GM23338 (cell line): Measurements from ENCODE around the gene TNFRSF12A. TPM values are rescaled to one million over a fixed set of nuclear protein-coding genes. Genes with fewer than 3 reads are reported as not detected.

ENCODE experiments used
- CREB1 ChIP-seq: fragments of 250-450 bp; sonication (Bioruptor Pico); IDR thresholded peaks from 2 replicates; pipeline ENCODE4 v1.5.0; 2020; ENCODE audit warnings: low read depth, mild to moderate bottlenecking, moderate library complexity
- EZH2 ChIP-seq: fragments of 200-600 bp; sonication (generic); IDR thresholded peaks from one replicate; pipeline ENCODE4 v1.8.0; 2017; ENCODE audit warnings: antibody characterized with exemption, mild to moderate bottlenecking, low read depth; ENCODE audit not compliant: unreplicated experiment
- polyA plus RNA-seq: library from polyadenylated mRNA; unstranded; fragments of >200 nt; fragmentation: Nextera tagmentation; extraction: Ambion mirVana; gene quantifications from 2 replicates; pipeline ENCODE4 v1.2.1, GENCODE V29; 2016
- total RNA-seq: library from RNA; depleted of rRNA; stranded (reverse); fragments of >200 nt; shearing (Covaris generic); gene quantifications from 2 replicates; pipeline ENCODE4 v1.2.3, GENCODE V29; 2014
- TF ChIP-seq, protein P1 (sequence below): IDR thresholded peaks from one replicate; pipeline ENCODE4 v1.6.1; 2018; ENCODE audit warnings: antibody characterized with exemption; ENCODE audit not compliant: unreplicated experiment
- TF ChIP-seq, protein P2 (sequence below): fragments of 250-450 bp; sonication (Bioruptor Pico); IDR thresholded peaks from 2 replicates; pipeline ENCODE4 v1.5.0; 2020; ENCODE audit warnings: mild to moderate bottlenecking, moderate library complexity

TNFRSF12A gene
- total and polyA plus RNA-seq, 2 experiments from 2014 or later = 78.0 to 152 TPM

DNA sequence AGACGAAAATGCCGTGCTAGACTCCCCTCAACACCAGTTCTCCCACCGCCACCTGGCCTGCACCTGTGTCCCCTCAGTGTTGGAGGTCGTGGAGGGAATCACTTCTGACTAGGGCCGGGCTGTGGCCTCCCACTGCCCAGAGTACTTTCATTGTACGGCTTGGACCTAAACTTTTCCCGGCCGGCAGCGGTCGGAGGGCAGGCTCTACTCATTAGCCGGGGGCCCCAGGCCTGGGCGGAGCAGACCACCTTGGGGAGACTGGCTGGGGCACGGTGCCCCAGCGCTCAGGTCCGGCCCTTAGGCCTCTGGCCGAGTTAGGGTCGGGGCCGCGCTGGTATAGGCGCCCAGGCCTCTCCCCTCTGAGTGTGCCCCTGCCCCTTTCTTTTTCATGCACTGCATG, 2.8 kb upstream of the TNFRSF12A start (continued):
- TF ChIP-seq, protein P1, sequence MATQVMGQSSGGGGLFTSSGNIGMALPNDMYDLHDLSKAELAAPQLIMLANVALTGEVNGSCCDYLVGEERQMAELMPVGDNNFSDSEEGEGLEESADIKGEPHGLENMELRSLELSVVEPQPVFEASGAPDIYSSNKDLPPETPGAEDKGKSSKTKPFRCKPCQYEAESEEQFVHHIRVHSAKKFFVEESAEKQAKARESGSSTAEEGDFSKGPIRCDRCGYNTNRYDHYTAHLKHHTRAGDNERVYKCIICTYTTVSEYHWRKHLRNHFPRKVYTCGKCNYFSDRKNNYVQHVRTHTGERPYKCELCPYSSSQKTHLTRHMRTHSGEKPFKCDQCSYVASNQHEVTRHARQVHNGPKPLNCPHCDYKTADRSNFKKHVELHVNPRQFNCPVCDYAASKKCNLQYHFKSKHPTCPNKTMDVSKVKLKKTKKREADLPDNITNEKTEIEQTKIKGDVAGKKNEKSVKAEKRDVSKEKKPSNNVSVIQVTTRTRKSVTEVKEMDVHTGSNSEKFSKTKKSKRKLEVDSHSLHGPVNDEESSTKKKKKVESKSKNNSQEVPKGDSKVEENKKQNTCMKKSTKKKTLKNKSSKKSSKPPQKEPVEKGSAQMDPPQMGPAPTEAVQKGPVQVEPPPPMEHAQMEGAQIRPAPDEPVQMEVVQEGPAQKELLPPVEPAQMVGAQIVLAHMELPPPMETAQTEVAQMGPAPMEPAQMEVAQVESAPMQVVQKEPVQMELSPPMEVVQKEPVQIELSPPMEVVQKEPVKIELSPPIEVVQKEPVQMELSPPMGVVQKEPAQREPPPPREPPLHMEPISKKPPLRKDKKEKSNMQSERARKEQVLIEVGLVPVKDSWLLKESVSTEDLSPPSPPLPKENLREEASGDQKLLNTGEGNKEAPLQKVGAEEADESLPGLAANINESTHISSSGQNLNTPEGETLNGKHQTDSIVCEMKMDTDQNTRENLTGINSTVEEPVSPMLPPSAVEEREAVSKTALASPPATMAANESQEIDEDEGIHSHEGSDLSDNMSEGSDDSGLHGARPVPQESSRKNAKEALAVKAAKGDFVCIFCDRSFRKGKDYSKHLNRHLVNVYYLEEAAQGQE = no peak
- TF ChIP-seq EZH2 (no peak), CREB1 (CRISPR knock-in tag) (no peak)
- TF ChIP-seq, protein P2, sequence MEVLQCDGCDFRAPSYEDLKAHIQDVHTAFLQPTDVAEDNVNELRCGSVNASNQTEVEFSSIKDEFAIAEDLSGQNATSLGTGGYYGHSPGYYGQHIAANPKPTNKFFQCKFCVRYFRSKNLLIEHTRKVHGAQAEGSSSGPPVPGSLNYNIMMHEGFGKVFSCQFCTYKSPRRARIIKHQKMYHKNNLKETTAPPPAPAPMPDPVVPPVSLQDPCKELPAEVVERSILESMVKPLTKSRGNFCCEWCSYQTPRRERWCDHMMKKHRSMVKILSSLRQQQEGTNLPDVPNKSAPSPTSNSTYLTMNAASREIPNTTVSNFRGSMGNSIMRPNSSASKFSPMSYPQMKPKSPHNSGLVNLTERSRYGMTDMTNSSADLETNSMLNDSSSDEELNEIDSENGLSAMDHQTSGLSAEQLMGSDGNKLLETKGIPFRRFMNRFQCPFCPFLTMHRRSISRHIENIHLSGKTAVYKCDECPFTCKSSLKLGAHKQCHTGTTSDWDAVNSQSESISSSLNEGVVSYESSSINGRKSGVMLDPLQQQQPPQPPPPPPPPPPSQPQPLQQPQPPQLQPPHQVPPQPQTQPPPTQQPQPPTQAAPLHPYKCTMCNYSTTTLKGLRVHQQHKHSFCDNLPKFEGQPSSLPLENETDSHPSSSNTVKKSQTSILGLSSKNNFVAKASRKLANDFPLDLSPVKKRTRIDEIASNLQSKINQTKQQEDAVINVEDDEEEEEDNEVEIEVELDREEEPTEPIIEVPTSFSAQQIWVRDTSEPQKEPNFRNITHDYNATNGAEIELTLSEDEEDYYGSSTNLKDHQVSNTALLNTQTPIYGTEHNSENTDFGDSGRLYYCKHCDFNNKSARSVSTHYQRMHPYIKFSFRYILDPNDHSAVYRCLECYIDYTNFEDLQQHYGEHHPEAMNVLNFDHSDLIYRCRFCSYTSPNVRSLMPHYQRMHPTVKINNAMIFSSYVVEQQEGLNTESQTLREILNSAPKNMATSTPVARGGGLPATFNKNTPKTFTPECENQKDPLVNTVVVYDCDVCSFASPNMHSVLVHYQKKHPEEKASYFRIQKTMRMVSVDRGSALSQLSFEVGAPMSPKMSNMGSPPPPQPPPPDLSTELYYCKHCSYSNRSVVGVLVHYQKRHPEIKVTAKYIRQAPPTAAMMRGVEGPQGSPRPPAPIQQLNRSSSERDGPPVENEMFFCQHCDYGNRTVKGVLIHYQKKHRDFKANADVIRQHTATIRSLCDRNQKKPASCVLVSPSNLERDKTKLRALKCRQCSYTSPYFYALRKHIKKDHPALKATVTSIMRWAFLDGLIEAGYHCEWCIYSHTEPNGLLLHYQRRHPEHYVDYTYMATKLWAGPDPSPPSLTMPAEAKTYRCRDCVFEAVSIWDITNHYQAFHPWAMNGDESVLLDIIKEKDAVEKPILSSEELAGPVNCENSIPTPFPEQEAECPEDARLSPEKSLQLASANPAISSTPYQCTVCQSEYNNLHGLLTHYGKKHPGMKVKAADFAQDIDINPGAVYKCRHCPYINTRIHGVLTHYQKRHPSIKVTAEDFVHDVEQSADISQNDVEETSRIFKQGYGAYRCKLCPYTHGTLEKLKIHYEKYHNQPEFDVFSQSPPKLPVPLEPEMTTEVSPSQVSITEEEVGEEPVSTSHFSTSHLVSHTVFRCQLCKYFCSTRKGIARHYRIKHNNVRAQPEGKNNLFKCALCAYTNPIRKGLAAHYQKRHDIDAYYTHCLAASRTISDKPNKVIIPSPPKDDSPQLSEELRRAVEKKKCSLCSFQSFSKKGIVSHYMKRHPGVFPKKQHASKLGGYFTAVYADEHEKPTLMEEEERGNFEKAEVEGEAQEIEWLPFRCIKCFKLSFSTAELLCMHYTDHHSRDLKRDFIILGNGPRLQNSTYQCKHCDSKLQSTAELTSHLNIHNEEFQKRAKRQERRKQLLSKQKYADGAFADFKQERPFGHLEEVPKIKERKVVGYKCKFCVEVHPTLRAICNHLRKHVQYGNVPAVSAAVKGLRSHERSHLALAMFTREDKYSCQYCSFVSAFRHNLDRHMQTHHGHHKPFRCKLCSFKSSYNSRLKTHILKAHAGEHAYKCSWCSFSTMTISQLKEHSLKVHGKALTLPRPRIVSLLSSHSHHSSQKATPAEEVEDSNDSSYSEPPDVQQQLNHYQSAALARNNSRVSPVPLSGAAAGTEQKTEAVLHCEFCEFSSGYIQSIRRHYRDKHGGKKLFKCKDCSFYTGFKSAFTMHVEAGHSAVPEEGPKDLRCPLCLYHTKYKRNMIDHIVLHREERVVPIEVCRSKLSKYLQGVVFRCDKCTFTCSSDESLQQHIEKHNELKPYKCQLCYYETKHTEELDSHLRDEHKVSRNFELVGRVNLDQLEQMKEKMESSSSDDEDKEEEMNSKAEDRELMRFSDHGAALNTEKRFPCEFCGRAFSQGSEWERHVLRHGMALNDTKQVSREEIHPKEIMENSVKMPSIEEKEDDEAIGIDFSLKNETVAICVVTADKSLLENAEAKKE (CRISPR knock-in tag) = no peak
